Smooth muscle cell (in vitro differentiated cells): ENCODE data around the gene MCTP1. TPM values are rescaled to one million over a fixed set of nuclear protein-coding genes. Genes with fewer than 3 reads are reported as not detected.

ENCODE experiments used
- DNase-seq: peaks from one replicate; lab custom pipeline; 2025; ENCODE audit not compliant: unreplicated experiment; lab: John Stamatoyannopoulos, UW
- H2AFZ ChIP-seq: fragments of 200-600 bp; sonication (generic); 2 replicates; pipeline ENCODE4 v1.6.0; 2016; ENCODE audit warnings: antibody characterized with exemption, low read depth, mild to moderate bottlenecking
- H3F3A ChIP-seq: fragments of 200-600 bp; sonication (generic); 2 replicates; pipeline ENCODE4 v1.6.0; 2017; ENCODE audit warnings: antibody characterized with exemption, low read depth
- H3K27ac ChIP-seq: fragments of 200-600 bp; sonication (generic); 2 replicates; pipeline ENCODE4 v1.5.1; 2016; ENCODE audit warnings: low read depth, mild to moderate bottlenecking
- H3K27me3 ChIP-seq: fragments of 200-600 bp; sonication (generic); 2 replicates; pipeline ENCODE4 v1.6.1; 2016; ENCODE audit warnings: low read depth, mild to moderate bottlenecking
- H3K36me3 ChIP-seq: fragments of 200-600 bp; sonication (generic); 2 replicates; pipeline ENCODE4 v1.5.1; 2016; ENCODE audit warnings: low read depth
- H3K4me1 ChIP-seq: fragments of 200-600 bp; sonication (generic); 2 replicates; pipeline ENCODE4 v1.5.1; 2016; ENCODE audit warnings: low read depth
- H3K4me2 ChIP-seq: fragments of 200-600 bp; sonication (generic); 2 replicates; pipeline ENCODE4 v1.6.0; 2016; ENCODE audit warnings: mild to moderate bottlenecking
- H3K4me3 ChIP-seq: fragments of 200-600 bp; sonication (generic); 2 replicates; pipeline ENCODE4 v1.5.1; 2016; ENCODE audit warnings: mild to moderate bottlenecking
- H3K79me2 ChIP-seq: fragments of 200-600 bp; sonication (generic); 2 replicates; pipeline ENCODE4 v1.6.0; 2016; ENCODE audit warnings: low read depth, mild to moderate bottlenecking
- H3K9ac ChIP-seq: fragments of 200-600 bp; sonication (generic); 2 replicates; pipeline ENCODE4 v1.6.0; 2016; ENCODE audit warnings: low read depth
- H3K9me3 ChIP-seq: fragments of 200-600 bp; sonication (generic); replicated peaks from 2 replicates; pipeline ENCODE4 v1.5.1; 2016; ENCODE audit warnings: low read depth
- H4K20me1 ChIP-seq: fragments of 200-600 bp; sonication (generic); 2 replicates; pipeline ENCODE4 v1.6.0; 2016; ENCODE audit warnings: low read depth
- CTCF ChIP-seq: fragments of 200-600 bp; sonication (generic); IDR thresholded peaks from 2 replicates; pipeline ENCODE4 v1.5.1; 2017; ENCODE audit warnings: borderline replicate concordance, mild to moderate bottlenecking, antibody characterized with exemption; ENCODE audit not compliant: insufficient read depth, poor library complexity, severe bottlenecking
- WGBS: methylation state at CpG from one replicate; pipeline ENCODE4 v1.1.7; 2016; ENCODE audit warnings: low lambda C conversion rate; 5-methylcytosine and 5-hydroxymethylcytosine counted together
- polyA plus RNA-seq: library from polyadenylated mRNA; unstranded; fragments of >200 nt; fragmentation: Nextera tagmentation; extraction: Ambion mirVana; gene quantifications from 2 replicates; pipeline ENCODE4 v1.2.1, GENCODE V29; 2016
- total RNA-seq: library from RNA; depleted of rRNA; stranded (reverse); fragments of >200 nt; gene quantifications from 2 replicates; pipeline ENCODE4 v1.2.3, GENCODE V29; 2014

MCTP1 gene
- total and polyA plus RNA-seq, 2 experiments from 2014 or later = 1.1 to 4.8 TPM

- Histone ChIP-seq H3K36me3 (no peaks in the 10 kb centered on the region), H2AFZ (no peak overlapping the region), H3K4me3 (no peak overlapping the region), H3K9ac (no peak overlapping the region), H3K9me3 (no peaks in the 10 kb centered on the region), H3K4me2 (no peak overlapping the region), H3K79me2 (no peaks in the 10 kb centered on the region), H4K20me1 (no peaks in the 10 kb centered on the region), H3K4me1 (no peaks in the 10 kb centered on the region), H3K27me3 (no peaks in the 10 kb centered on the region), H3K27ac (no peak overlapping the region), H3F3A (no peaks in the 10 kb centered on the region)
- TF ChIP-seq CTCF = no peak
- 94% methylated on average over 1 of the region's 1 CpG for WGBS
- DNase-seq = no peak
Measured at GRCh38 chr5:95075111-95075510, 209.8 kb downstream of the MCTP1 start.

DNA sequence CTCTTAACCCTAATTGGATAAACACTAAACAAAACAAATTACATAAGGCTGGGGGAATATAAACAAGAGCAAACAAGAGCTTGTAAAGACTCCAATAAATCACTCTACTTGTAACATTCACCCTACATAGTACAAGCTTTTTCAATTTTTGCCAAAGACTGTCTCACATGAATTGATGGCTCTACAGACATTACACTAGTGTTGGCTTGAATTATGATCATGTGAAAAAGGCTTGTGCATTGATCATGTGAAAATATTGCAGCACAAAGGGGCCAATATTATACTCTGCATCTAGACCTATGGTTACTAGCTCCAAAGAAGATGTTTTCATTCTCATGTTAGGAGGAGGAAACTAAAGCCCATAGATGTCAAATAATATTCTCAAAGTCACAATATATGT is 212.6 kb downstream of the MCTP1 start:
- no peaks in the 10 kb centered on the region for H3K79me2 ChIP-seq
- H3K9me3 ChIP-seq = no peaks in the 10 kb centered on the region
- no peaks in the 10 kb centered on the region for H3K4me1 ChIP-seq
- no peaks in the 10 kb centered on the region for H4K20me1 ChIP-seq
- no peak overlapping the region for H3K4me3 ChIP-seq
- no peak overlapping the region for H2AFZ ChIP-seq
- TF ChIP-seq CTCF = no peak
- no peak for DNase-seq
- no peak overlapping the region for H3K27ac ChIP-seq
- H3K4me2 ChIP-seq = no peak overlapping the region
- no peaks in the 10 kb centered on the region for H3F3A ChIP-seq
- H3K27me3 ChIP-seq = no peaks in the 10 kb centered on the region
- no peak overlapping the region for H3K9ac ChIP-seq
- no peaks in the 10 kb centered on the region for H3K36me3 ChIP-seq

DNA sequence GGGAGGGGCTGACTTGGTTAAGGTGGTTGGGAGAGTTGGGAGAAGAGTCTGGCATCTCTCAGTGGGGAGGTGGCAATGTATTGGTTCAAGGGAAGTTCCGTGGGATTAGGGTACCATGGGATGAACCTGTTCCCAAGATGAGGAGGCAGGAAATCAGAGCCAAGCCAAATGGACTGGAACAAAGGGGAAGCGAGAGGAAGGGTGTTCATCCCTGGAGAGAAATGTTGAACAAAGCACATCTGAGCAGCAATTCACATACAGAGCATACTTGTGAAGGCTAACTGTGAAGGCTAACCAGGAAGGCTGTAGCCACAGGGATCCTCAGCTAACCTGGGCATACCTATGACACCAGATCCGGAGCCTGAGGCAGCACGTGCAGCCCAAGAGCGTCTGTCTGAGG is 214.0 kb downstream of the MCTP1 start:
- Histone ChIP-seq H3K9me3 (no peaks in the 10 kb centered on the region), H4K20me1 (no peaks in the 10 kb centered on the region), H3K4me1 (no peaks in the 10 kb centered on the region), H3F3A (no peaks in the 10 kb centered on the region), H2AFZ (no peak overlapping the region), H3K79me2 (no peaks in the 10 kb centered on the region), H3K36me3 (no peaks in the 10 kb centered on the region), H3K4me2 (no peak overlapping the region), H3K4me3 (no peak overlapping the region), H3K27me3 (no peaks in the 10 kb centered on the region), H3K9ac (no peak overlapping the region), H3K27ac (no peak overlapping the region)
- no peak for DNase-seq
- WGBS = 94% methylated on average over 5 of the region's 5 CpGs
- no peak for TF ChIP-seq CTCF

DNA sequence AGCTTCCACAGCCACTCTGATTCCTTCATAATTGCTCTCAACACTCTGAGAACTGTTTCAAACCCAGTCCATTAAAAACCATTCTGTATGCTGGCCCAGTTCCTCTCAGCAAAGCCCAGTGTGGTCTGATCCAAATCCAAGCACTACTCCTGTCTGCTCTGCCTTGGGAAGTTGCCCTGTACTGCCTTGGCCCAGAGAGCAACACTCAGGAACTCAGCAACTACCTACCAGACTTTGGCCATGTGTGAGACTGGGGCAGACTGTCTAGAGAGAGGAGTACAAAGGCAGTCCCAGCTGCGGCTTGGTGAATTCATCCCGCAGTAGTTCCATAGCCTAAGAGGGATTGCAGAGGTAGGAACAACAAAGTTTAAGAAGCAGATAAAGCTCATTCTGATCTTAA is 214.4 kb downstream of the MCTP1 start:
- H3K79me2 ChIP-seq = no peaks in the 10 kb centered on the region
- H3F3A ChIP-seq = no peaks in the 10 kb centered on the region
- H4K20me1 ChIP-seq = no peaks in the 10 kb centered on the region
- DNase-seq = no peak
- no peak overlapping the region for H3K4me3 ChIP-seq
- WGBS = 100% methylated on average over 2 of the region's 2 CpGs
- H3K9me3 ChIP-seq = no peaks in the 10 kb centered on the region
- TF ChIP-seq CTCF = no peak
- H3K27me3 ChIP-seq = no peaks in the 10 kb centered on the region
- H3K4me1 ChIP-seq = no peaks in the 10 kb centered on the region
- H3K4me2 ChIP-seq = no peak overlapping the region
- H3K9ac ChIP-seq = no peak overlapping the region
- H3K36me3 ChIP-seq = no peaks in the 10 kb centered on the region
- no peak overlapping the region for H2AFZ ChIP-seq
- no peak overlapping the region for H3K27ac ChIP-seq
